Measurements from ENCODE around the gene BCAR1.
"Not testable (repeated sequence)": the region's sequence is repeated elsewhere in the genome, so short reads cannot be mapped to it uniquely, and the experiment has no call there.

Gene BCAR1

DNA sequence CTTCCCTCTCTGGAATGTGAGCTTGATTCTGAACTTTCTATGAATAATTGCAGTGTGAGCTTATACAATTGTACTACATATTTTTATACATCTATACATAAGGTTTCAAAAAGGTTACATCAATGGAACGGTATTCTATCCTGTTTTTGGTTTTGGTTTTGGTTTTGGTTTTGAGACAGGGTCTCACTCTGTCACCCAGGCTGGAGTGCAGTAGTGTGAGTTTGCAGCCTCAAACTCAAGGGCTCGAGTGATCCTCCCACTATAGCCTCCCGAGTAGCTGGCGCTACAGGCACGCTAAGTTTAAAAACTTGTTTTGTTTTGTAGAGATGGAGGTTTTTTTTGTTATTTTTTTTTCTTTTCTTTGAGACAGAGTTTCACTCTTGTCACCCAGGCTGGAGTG is 31.6 kb downstream of the BCAR1 start:
- no peak for FAIRE-seq
- TF ChIP-seq TAF1 (IDR thresholded peaks at IDR 0.05; ENCODE audit: low read depth, low read length) = no peak
- TF ChIP-seq POU2F2 (IDR thresholded peaks at IDR 0.05; ENCODE audit: low read depth, low read length) = no peak
- no peak for TF ChIP-seq PAX5 (IDR thresholded peaks at IDR 0.05; ENCODE audit: insufficient read depth, low read length, severe bottlenecking)
- no peak for DNase-seq (ENCODE audit: insufficient read length, low spot score)

DNA sequence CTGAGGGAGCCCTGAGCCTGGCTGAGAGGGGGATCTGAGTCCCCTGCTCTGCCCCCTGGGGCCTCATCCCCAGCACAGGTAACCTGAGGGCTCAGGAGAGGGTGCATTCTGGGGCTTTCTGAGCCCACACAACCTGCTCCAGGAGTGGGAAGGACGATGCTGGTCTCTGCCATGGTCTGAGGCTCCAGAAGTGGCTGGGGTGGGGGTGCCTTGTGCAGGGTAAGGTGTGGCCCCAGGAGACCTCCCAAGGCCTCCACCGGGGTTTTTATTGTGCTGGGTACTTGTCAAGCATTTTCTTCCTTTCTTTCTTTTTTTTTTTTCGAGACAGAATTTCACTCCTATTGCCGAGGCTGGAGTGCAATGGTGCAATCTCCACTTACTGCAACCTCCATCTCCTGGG is 32.3 kb downstream of the BCAR1 start:
- TF ChIP-seq PAX5 (IDR thresholded peaks at IDR 0.05; ENCODE audit: insufficient read depth, low read length, severe bottlenecking) = no peak
- TF ChIP-seq SPI1 (IDR thresholded peaks at IDR 0.05; ENCODE audit: low read depth, low read length) = no peak
- TF ChIP-seq POLR2A (IDR thresholded peaks at IDR 0.05; ENCODE audit: low read depth, low read length) = no peak
- TF ChIP-seq POU2F2 (IDR thresholded peaks at IDR 0.05; ENCODE audit: low read depth, low read length) = no peak
- no peak for TF ChIP-seq TAF1 (IDR thresholded peaks at IDR 0.05; ENCODE audit: low read depth, low read length)
- no peak for TF ChIP-seq POLR2AphosphoS5 (IDR thresholded peaks at IDR 0.05; ENCODE audit: low read depth, low read length)
- DNase-seq (ENCODE audit: insufficient read length, low spot score) (no peak), FAIRE-seq (no peak)

DNA sequence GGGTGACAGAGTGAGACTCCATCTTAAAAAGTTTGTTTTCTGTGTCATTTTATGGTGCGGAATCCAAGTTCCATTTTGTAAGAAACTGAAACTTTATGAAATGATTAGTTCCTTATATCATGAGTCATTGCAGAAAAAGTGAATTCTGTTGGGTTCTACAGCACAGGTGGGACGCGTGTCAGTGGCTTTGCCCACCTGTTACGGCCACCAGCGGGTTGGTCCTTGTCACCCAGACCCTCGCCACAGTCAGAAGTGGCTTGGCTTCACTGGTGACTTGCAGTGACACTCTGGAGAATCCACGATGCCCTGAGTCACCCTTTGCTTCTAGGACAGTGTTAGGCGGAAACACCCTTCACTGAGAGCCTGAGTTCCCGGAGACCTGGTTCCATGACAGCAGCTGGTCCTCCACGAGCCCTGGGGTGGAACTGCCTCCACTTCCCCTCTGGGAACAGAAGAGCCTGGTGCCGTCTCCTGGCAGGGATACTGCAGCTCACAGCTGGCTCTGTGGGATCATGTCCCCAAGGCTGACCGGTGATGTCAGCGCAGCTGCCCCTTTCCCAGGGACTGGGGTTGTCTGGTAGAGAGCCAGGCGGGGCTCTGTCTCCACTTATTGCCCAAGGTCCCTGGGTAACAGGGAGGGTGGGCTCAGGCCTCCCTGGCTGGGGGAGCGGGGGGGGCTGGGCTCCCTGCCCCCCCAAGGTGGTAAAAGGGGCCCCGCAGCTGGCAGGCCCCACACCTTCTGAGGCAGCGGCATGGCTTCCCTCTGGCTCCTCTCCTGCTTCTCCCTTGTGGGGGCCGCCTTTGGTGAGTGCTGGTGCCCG is 33.0 kb downstream of the BCAR1 start, which contains the start of gene CTRB1:
Gene CTRB1, plus strand, starts transcription at position 733 of the 821 bp plus-strand sequence. Its CDS starts 20 bp downstream, at position 753.
- FAIRE-seq (peak; percentile 81), DNase-seq (ENCODE audit: insufficient read length, low spot score) (no peak)
- TF ChIP-seq PAX5 (IDR thresholded peaks at IDR 0.05; ENCODE audit: insufficient read depth, low read length, severe bottlenecking) = no peak
- no peak for TF ChIP-seq TAF1 (IDR thresholded peaks at IDR 0.05; ENCODE audit: low read depth, low read length)
- TF ChIP-seq SPI1 (IDR thresholded peaks at IDR 0.05; ENCODE audit: low read depth, low read length) = peak; percentile 37; the same call in 1 of the 2 replicates

DNA sequence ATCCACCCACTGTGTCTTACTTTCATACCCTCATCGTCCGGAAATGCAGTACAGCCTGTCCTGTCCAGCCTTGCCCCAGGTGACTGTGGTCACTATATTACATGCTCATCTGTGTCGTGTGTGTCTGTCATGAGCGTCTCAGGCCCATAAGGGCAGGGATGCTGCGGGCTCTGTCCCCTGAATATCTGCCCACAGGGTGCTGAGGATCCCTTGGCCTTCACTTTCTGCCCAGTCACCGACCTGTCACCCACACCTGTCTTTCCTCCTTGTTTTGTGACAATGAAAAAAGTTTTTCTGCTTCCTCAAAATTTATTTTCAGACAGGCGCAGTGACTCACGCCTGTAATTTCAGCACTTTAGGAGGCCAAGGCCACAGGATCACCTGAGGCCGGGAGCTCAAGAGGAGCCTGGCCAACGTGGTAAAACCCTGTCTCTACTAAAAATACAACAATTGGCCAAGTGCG is 34.0 kb downstream of the BCAR1 start:
- DNase-seq (ENCODE audit: insufficient read length, low spot score) (no peak), FAIRE-seq (peak; percentile 72)
- TF ChIP-seq POU2F2 (IDR thresholded peaks at IDR 0.05; ENCODE audit: low read depth, low read length) (no peak), POLR2AphosphoS5 (IDR thresholded peaks at IDR 0.05; ENCODE audit: low read depth, low read length) (no peak), PAX5 (IDR thresholded peaks at IDR 0.05; ENCODE audit: insufficient read depth, low read length, severe bottlenecking) (no peak), POLR2A (IDR thresholded peaks at IDR 0.05; ENCODE audit: low read depth, low read length) (no peak), SPI1 (IDR thresholded peaks at IDR 0.05; ENCODE audit: low read depth, low read length) (no peak), TAF1 (IDR thresholded peaks at IDR 0.05; ENCODE audit: low read depth, low read length) (no peak)

- FAIRE-seq = no peak
- TF ChIP-seq POLR2AphosphoS5 (IDR thresholded peaks at IDR 0.05; ENCODE audit: low read depth, low read length) (no peak), SPI1 (IDR thresholded peaks at IDR 0.05; ENCODE audit: low read depth, low read length) (no peak), POLR2A (IDR thresholded peaks at IDR 0.05; ENCODE audit: low read depth, low read length) (no peak), PAX5 (IDR thresholded peaks at IDR 0.05; ENCODE audit: insufficient read depth, low read length, severe bottlenecking) (no peak), POU2F2 (IDR thresholded peaks at IDR 0.05; ENCODE audit: low read depth, low read length) (no peak), TAF1 (IDR thresholded peaks at IDR 0.05; ENCODE audit: low read depth, low read length) (no peak)
- no peak for DNase-seq (ENCODE audit: insufficient read length, low spot score)
These were observed 34.8 kb downstream of the BCAR1 start for GRCh38 chr16:75216576-75216975.

GRCh38 chr16:75216127-75216526 is 35.3 kb downstream of the BCAR1 start:
- DNase-seq (ENCODE audit: insufficient read length, low spot score) (no peak), FAIRE-seq (no peak)
- TF ChIP-seq SPI1 (IDR thresholded peaks at IDR 0.05; ENCODE audit: low read depth, low read length) (no peak), TAF1 (IDR thresholded peaks at IDR 0.05; ENCODE audit: low read depth, low read length) (no peak), POLR2A (IDR thresholded peaks at IDR 0.05; ENCODE audit: low read depth, low read length) (no peak), POU2F2 (IDR thresholded peaks at IDR 0.05; ENCODE audit: low read depth, low read length) (no peak), PAX5 (IDR thresholded peaks at IDR 0.05; ENCODE audit: insufficient read depth, low read length, severe bottlenecking) (no peak), POLR2AphosphoS5 (IDR thresholded peaks at IDR 0.05; ENCODE audit: low read depth, low read length) (no peak)

DNA sequence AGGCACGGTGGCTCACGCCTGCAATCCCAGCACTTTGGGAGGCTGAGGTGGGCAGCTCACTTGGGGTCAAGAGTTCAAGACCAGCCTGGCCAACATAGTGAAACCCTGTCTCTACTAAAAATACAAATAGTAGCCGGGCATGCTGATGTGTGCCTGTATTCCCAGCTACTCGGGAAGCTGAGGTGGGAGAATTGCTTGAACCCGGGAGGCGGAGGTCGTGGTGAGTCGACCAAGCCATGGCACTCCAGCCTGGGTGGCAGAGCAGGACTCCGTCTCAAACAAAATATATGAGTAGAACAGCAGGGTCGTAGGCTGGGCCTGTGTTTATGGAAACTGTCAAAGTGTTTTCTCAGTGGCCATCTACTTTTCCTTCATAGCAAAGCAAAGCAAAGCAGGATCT is 40.1 kb downstream of the BCAR1 start:
- not testable (repeated sequence) for FAIRE-seq; DNase-seq (ENCODE audit: insufficient read length, low spot score)

DNA sequence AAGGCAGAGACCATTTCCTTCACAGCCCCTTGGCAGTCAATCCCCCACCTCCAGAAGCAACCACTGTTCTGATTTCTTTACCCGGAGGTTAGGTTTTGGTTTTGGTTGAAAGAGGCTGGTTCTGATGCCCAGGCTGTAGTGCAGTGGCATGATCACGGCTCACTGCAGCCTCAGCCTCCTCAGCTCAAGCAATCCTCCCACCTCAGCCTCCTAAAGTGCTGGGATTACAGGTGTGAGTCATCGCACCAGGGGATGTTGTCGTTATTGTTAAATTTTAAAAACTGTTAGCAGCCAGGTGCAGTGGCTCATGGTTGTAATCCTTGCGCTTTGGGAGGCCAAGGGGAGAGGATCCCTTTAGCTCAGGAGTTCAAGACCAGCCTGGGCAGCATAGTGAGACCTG is 41.5 kb downstream of the BCAR1 start:
- TF ChIP-seq SPI1 (IDR thresholded peaks at IDR 0.05; ENCODE audit: low read depth, low read length) (no peak), PAX5 (IDR thresholded peaks at IDR 0.05; ENCODE audit: insufficient read depth, low read length, severe bottlenecking) (no peak), POLR2A (IDR thresholded peaks at IDR 0.05; ENCODE audit: low read depth, low read length) (no peak), POU2F2 (IDR thresholded peaks at IDR 0.05; ENCODE audit: low read depth, low read length) (no peak)
- no peak for DNase-seq (ENCODE audit: insufficient read length, low spot score)
- FAIRE-seq = no peak

GRCh38 chr16:75209514-75209913 is 41.9 kb downstream of the BCAR1 start:
- FAIRE-seq; DNase-seq (ENCODE audit: insufficient read length, low spot score): not testable (repeated sequence)

DNA sequence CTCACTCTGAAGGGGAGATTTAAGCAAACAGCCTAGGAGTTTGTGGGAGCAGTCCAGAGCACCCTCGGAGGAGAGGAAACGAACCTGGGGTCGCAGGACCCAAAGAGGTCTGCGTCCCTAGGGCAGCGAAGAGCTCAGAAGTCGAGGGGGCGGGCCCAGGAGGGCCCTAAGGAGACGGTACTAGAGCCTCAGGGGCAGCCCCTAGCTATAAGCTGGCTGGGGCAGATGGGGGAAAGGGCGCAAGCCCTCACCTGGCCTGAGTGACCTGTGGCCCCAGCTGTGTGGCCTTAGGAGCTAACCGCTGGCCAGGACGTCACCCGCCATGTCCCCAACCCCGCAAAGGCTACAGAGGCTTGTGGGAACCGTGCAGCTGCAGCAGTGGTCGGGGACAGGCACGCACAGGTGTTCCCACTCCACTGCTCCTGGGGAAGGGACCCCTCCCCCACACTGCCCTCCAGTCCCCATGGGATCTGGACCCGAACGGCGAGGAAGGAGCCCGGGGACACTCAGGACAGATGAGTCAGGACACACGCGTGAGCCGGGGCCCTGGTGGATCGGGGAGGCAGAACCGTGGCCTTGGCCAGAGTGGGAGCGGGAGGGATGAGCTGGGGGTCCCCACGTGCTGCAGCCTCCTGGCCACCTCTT is 42.4 kb downstream of the BCAR1 start:
- TF ChIP-seq POU2F2 (IDR thresholded peaks at IDR 0.05; ENCODE audit: low read depth, low read length) (no peak), POLR2A (IDR thresholded peaks at IDR 0.05; ENCODE audit: low read depth, low read length) (no peak)
- no peak for FAIRE-seq
- DNase-seq (ENCODE audit: insufficient read length, low spot score) = no peak
